Ovary (tissue), 3 donors: ENCODE measurements around the gene BMPR2.

ENCODE experiments used
- CTCF ChIP-seq, 3 donors: fragments of 450-650 bp in 2 of 3; fragments of 200-600 bp in 1 of 3; IDR thresholded peaks; one replicate each; pipeline versions ENCODE4 v1.5.1 to v1.8.0; 2016 to 2022; ENCODE audit warnings: antibody characterized with exemption in 3 of 3, mild to moderate bottlenecking in 1 of 3
- EP300 ChIP-seq: sonication (generic); formaldehyde crosslinking; IDR thresholded peaks from one replicate; pipeline ENCODE4 v1.6.1; 2017; ENCODE audit warnings: antibody characterized with exemption
- POLR2A ChIP-seq: fragments of 450-650 bp; IDR thresholded peaks from one replicate; pipeline ENCODE4 v1.6.1; 2017; ENCODE audit warnings: antibody characterized with exemption, mild to moderate bottlenecking, moderate library complexity
- donor health status: DM: no; HTN: no; CAD: no.

DNA sequence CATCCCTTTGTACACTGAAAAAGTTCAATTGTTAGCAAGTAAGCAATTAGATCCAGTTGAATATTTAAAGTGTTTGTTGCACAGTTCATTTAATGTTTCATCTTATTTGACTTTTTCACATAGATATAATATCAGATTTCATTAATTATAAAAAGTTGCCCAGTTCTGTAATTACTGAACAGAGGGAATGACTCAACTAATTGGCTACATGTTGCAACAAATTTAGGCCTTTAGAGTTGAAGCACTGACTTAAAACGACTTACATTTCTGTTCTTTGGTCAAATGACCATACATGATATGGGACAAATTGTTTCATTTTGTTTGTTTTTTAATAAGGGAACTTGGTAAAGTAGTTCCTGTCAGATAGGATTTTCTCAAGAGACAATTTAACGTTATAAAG, 190.2 kb downstream of the BMPR2 start:
- TF ChIP-seq CTCF (IDR thresholded peaks at IDR 0.05) (no peak), POLR2A (no peak), EP300 (no peak)
